Karpas-422 (cell line): ENCODE results near the gene AK3. TPM values are rescaled to one million over a fixed set of nuclear protein-coding genes. Genes with fewer than 3 reads are reported as not detected.

Source experiments
- DNase-seq: peaks from one replicate; pipeline ENCODE4 v3.0.0-alpha.2; 2015
- H2AFZ ChIP-seq: fragments of 200-600 bp; sonication (generic); 2 replicates; pipeline ENCODE4 v1.6.1; 2014; ENCODE audit warnings: antibody characterized with exemption, low read length, mixed read lengths
- H3K27ac ChIP-seq: fragments of 200-600 bp; sonication (generic); 2 replicates; pipeline ENCODE4 v1.5.1; 2014; ENCODE audit warnings: mild to moderate bottlenecking, low read length, moderate library complexity
- H3K27me3 ChIP-seq: fragments of 200-600 bp; sonication (generic); 2 replicates; pipeline ENCODE4 v1.6.1; 2014; ENCODE audit warnings: low read length, mixed read lengths
- H3K36me3 ChIP-seq: fragments of 200-600 bp; sonication (generic); 2 replicates; pipeline ENCODE4 v1.6.1; 2014; ENCODE audit warnings: low read length, mixed read lengths; ENCODE audit not compliant: insufficient read depth
- H3K4me1 ChIP-seq: fragments of 200-600 bp; sonication (generic); 2 replicates; pipeline ENCODE4 v1.6.1; 2014; ENCODE audit warnings: mild to moderate bottlenecking, low read length, mixed read lengths
- H3K4me2 ChIP-seq: fragments of 200-600 bp; sonication (generic); 2 replicates; pipeline ENCODE4 v1.6.1; 2014; ENCODE audit warnings: low read length, low read depth, mild to moderate bottlenecking; ENCODE audit not compliant: poor library complexity, severe bottlenecking
- H3K4me3 ChIP-seq: fragments of 200-600 bp; sonication (generic); 2 replicates; pipeline ENCODE4 v1.5.1; 2014; ENCODE audit warnings: mild to moderate bottlenecking, antibody characterized with exemption, low read length, mixed read lengths
- H3K79me2 ChIP-seq: fragments of 200-600 bp; sonication (generic); 2 replicates; pipeline ENCODE4 v1.6.1; 2014; ENCODE audit warnings: mild to moderate bottlenecking, low read length, mixed read lengths
- H3K9ac ChIP-seq: fragments of 200-600 bp; sonication (generic); 2 replicates; pipeline ENCODE4 v1.6.0; 2014; ENCODE audit warnings: low read length
- H3K9me2 ChIP-seq: fragments of 200-600 bp; sonication (generic), shearing (Covaris generic); replicated peaks from 2 replicates; pipeline ENCODE4 v1.6.0; 2014; ENCODE audit warnings: mild to moderate bottlenecking, low read length, moderate library complexity; ENCODE audit not compliant: insufficient read depth
- H3K9me3 ChIP-seq: fragments of 300-700, 200-600 bp; sonication (generic); 2 replicates; pipeline ENCODE4 v1.6.1; 2014; ENCODE audit warnings: low read length, mixed read lengths
- H4K20me1 ChIP-seq: fragments of 200-600 bp; sonication (generic); 2 replicates; pipeline ENCODE4 v1.6.1; 2014; ENCODE audit warnings: mild to moderate bottlenecking, antibody characterized with exemption, low read length, low read depth; ENCODE audit not compliant: insufficient read depth
- total RNA-seq: library from RNA; depleted of rRNA; stranded (reverse); fragments of >200 nt; shearing (Covaris generic); gene quantifications from 2 replicates; pipeline ENCODE4 v1.2.3, GENCODE V29; 2014; ENCODE audit warnings: low replicate concordance

Gene AK3
- total RNA-seq, 1 experiment from 2014 or later = 67.3 TPM

GRCh38 chr9:4667681-4668080 is 73.3 kb downstream of the AK3 start:
- no peak for DNase-seq
- Histone ChIP-seq H3K36me3 (no peaks in the 10 kb centered on the region), H2AFZ (no peak overlapping the region), H3K79me2 (no peaks in the 10 kb centered on the region), H3K9me3 (no peaks in the 10 kb centered on the region), H3K9ac (no peak overlapping the region), H3K9me2 (no peaks in the 10 kb centered on the region), H3K27me3 (no peaks in the 10 kb centered on the region), H3K4me3 (no peak overlapping the region), H3K4me1 (peaks cover 43% of the 10 kb centered on the region), H3K4me2 (no peak overlapping the region), H3K27ac (no peak overlapping the region), H4K20me1 (no peaks in the 10 kb centered on the region; the same call in 1 of the 2 replicates)

- H3K4me2 ChIP-seq = peak within 1 kb of the TSS; percentile 61
- H3K79me2 ChIP-seq = no peaks in the 10 kb centered on the region
- no peak for DNase-seq
- H3K9ac ChIP-seq = peak within 1 kb of the TSS; percentile 39
- H3K27ac ChIP-seq = no peak within 1 kb of the TSS
- H3K36me3 ChIP-seq = no peaks in the 10 kb centered on the region
- H3K9me2 ChIP-seq = no peaks in the 10 kb centered on the region
- 0 out of 2 replicates have a peak within 1 kb of the TSS, but pooled peaks have one; percentile 39 for H2AFZ ChIP-seq
- no peaks in the 10 kb centered on the region for H3K9me3 ChIP-seq
- peak within 1 kb of the TSS; percentile 55 for H3K4me3 ChIP-seq
- H3K27me3 ChIP-seq = no peaks in the 10 kb centered on the region
- no peaks in the 10 kb centered on the region; the same call in 1 of the 2 replicates for H4K20me1 ChIP-seq
- H3K4me1 ChIP-seq = peaks cover 47% of the 10 kb centered on the region
These were observed 74.8 kb downstream of the AK3 start, which contains the start of gene SPATA6L for GRCh38 chr9:4666042-4666699. Gene SPATA6L (minus strand): TSS chr9:4666480. CDS start chr9:4666250, 230 bp downstream.

DNA sequence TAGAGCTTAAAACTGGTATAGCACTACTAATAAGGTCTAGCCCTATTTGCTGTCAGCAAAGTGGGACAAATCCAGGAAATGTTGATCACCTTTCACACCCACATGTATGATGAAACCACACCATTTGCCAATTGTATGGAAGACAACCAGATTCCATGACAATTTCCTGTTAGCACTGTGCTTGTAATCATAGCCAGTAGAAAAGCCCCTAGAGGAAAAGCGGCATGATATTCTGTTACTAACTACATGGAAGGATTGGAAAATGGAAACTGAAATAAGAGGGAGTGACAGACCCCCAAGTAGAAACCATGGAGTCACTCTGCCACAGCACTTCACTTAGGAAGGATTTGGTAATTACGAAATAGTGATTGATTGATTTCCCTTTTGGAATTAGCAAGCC is 75.6 kb downstream of the AK3 start:
- Histone ChIP-seq H3K9me3 (no peaks in the 10 kb centered on the region), H4K20me1 (no peaks in the 10 kb centered on the region; the same call in 1 of the 2 replicates), H3K79me2 (no peaks in the 10 kb centered on the region), H2AFZ (no peak overlapping the region), H3K27ac (no peak overlapping the region), H3K27me3 (no peaks in the 10 kb centered on the region), H3K4me2 (peak overlapping the region; percentile 76), H3K9me2 (no peaks in the 10 kb centered on the region), H3K4me3 (no peak overlapping the region), H3K9ac (no peak overlapping the region), H3K4me1 (peaks cover 47% of the 10 kb centered on the region), H3K36me3 (no peaks in the 10 kb centered on the region)
- DNase-seq = no peak

GRCh38 chr9:4663956-4664355 is 77.0 kb downstream of the AK3 start:
- peak overlapping the region; percentile 76 for H3K4me2 ChIP-seq
- DNase-seq = no peak
- H4K20me1 ChIP-seq = no peaks in the 10 kb centered on the region; the same call in 1 of the 2 replicates
- H3K27ac ChIP-seq = no peak overlapping the region
- H2AFZ ChIP-seq = no peak overlapping the region
- no peaks in the 10 kb centered on the region for H3K36me3 ChIP-seq
- no peak overlapping the region for H3K9ac ChIP-seq
- H3K9me3 ChIP-seq = no peaks in the 10 kb centered on the region
- no peaks in the 10 kb centered on the region for H3K27me3 ChIP-seq
- H3K9me2 ChIP-seq = no peaks in the 10 kb centered on the region
- no peaks in the 10 kb centered on the region for H3K79me2 ChIP-seq
- peak overlapping the region; percentile 13; the same call in 1 of the 2 replicates for H3K4me3 ChIP-seq
- H3K4me1 ChIP-seq = peaks cover 47% of the 10 kb centered on the region

DNA sequence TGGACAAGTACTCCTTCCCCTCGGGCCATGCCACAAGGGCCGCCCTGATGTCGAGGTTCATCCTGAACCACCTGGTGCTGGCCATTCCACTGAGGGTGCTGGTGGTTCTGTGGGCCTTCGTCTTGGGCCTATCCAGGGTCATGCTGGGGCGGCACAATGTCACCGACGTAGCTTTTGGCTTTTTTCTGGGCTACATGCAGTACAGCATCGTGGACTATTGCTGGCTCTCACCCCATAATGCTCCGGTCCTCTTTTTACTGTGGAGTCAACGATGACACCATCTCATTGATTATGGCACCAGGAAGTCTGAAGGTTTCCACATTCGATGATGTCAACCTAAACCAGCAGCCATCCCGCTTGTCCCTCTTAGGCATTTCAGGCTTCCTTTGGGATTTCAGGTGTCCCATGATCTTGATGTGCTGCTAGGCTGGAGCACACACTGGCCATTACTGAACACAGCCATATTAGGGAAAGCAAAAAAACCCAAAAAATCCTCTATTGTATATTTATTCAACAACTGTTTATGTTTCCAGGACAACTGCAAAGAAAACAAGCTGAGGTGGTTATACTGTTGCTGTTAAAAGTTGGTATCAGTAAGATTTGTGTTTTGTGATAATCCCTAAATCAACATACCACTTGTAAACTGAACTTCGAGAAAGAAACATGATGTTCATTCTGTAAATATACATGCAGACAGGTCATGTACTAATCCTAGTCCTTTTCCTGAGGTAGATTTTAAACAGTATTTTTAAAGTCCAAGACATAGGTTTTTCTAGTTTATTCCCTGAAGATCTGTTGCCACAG is 77.8 kb downstream of the AK3 start:
- Histone ChIP-seq H3K4me1 (peaks cover 47% of the 10 kb centered on the region), H3K27ac (no peak overlapping the region), H4K20me1 (no peaks in the 10 kb centered on the region; the same call in 1 of the 2 replicates), H3K9ac (peak overlapping the region; percentile 81), H3K9me2 (no peaks in the 10 kb centered on the region), H3K4me3 (peak overlapping the region; percentile 79), H3K36me3 (no peaks in the 10 kb centered on the region), H2AFZ (no peak overlapping the region), H3K27me3 (no peaks in the 10 kb centered on the region), H3K9me3 (no peaks in the 10 kb centered on the region), H3K79me2 (no peaks in the 10 kb centered on the region), H3K4me2 (peak overlapping the region; percentile 76)
- no peak for DNase-seq

GRCh38 chr9:4662108-4662988 is 78.7 kb downstream of the AK3 start, which contains the start of gene PLPP6:
Gene PLPP6 (plus strand): TSS chr9:4662294. CDS start chr9:4662376, 82 bp downstream.
- peak; percentile 89 for DNase-seq
- H3K27me3 ChIP-seq = no peaks in the 10 kb centered on the region
- H3K9ac ChIP-seq = peak within 1 kb of the TSS; percentile 81
- no peaks in the 10 kb centered on the region for H3K9me2 ChIP-seq
- peak within 1 kb of the TSS; percentile 80 for H2AFZ ChIP-seq
- H3K4me2 ChIP-seq = peak within 1 kb of the TSS; percentile 76
- no peaks in the 10 kb centered on the region; the same call in 1 of the 2 replicates for H4K20me1 ChIP-seq
- H3K27ac ChIP-seq = no peak within 1 kb of the TSS
- H3K4me3 ChIP-seq = peak within 1 kb of the TSS; percentile 79
- H3K36me3 ChIP-seq = no peaks in the 10 kb centered on the region
- H3K9me3 ChIP-seq = no peaks in the 10 kb centered on the region
- H3K79me2 ChIP-seq = no peaks in the 10 kb centered on the region
- peaks cover 47% of the 10 kb centered on the region for H3K4me1 ChIP-seq

- no peaks in the 10 kb centered on the region; the same call in 1 of the 2 replicates for H4K20me1 ChIP-seq
- no peak overlapping the region for H3K27ac ChIP-seq
- no peaks in the 10 kb centered on the region for H3K9me3 ChIP-seq
- H3K9ac ChIP-seq = peak overlapping the region; percentile 81
- peaks cover 44% of the 10 kb centered on the region for H3K4me1 ChIP-seq
- H3K27me3 ChIP-seq = no peaks in the 10 kb centered on the region
- no peaks in the 10 kb centered on the region for H3K9me2 ChIP-seq
- H3K36me3 ChIP-seq = no peaks in the 10 kb centered on the region
- peak overlapping the region; percentile 76 for H3K4me2 ChIP-seq
- peak overlapping the region; percentile 79 for H3K4me3 ChIP-seq
- H2AFZ ChIP-seq = peak overlapping the region; percentile 80
- H3K79me2 ChIP-seq = no peaks in the 10 kb centered on the region
- DNase-seq = no peak
These were observed 79.4 kb downstream of the AK3 start for GRCh38 chr9:4661611-4662010.
